Measurements from ENCODE around the gene ALDH8A1.

Gene ALDH8A1

GRCh38 chr6:134949927-134950326, at the start of gene ALDH8A1:
ALDH8A1 (minus strand) TSS chr6:134950101; CDS start chr6:134950053, 48 bp downstream.
- no peak for DNase-seq

GRCh38 chr6:134999107-134999506, 49.2 kb upstream of the ALDH8A1 start:
- no peak for DNase-seq

- DNase-seq = no peak
Observed at GRCh38 chr6:134997133-134997995, 47.5 kb upstream of the ALDH8A1 start.

GRCh38 chr6:134995536-134995935, 45.6 kb upstream of the ALDH8A1 start:
- DNase-seq = no peak

GRCh38 chr6:134994431-134994830, 44.5 kb upstream of the ALDH8A1 start:
- DNase-seq = no peak

- no peak for DNase-seq
Observed at GRCh38 chr6:134992155-134992554, 42.3 kb upstream of the ALDH8A1 start.

- no peak for DNase-seq
Observed at GRCh38 chr6:134990262-134990661, 40.4 kb upstream of the ALDH8A1 start.

GRCh38 chr6:134984821-134985220, 34.9 kb upstream of the ALDH8A1 start:
- DNase-seq = no peak

GRCh38 chr6:134983823-134984222, 33.9 kb upstream of the ALDH8A1 start:
- no peak for DNase-seq

GRCh38 chr6:134982161-134982560, 32.3 kb upstream of the ALDH8A1 start:
- DNase-seq = no peak

GRCh38 chr6:134980846-134981245, 30.9 kb upstream of the ALDH8A1 start:
- no peak for DNase-seq

GRCh38 chr6:134979142-134979541, 29.2 kb upstream of the ALDH8A1 start:
- no peak for DNase-seq

- no peak for DNase-seq
Observed at GRCh38 chr6:134974370-134974769, 24.5 kb upstream of the ALDH8A1 start.

- no peak for DNase-seq
Observed at GRCh38 chr6:134967711-134968110, 17.8 kb upstream of the ALDH8A1 start.

- no peak for DNase-seq
Observed at GRCh38 chr6:134964451-134965203, 14.7 kb upstream of the ALDH8A1 start.

- DNase-seq = no peak
Observed at GRCh38 chr6:134962421-134962820, 12.5 kb upstream of the ALDH8A1 start.

- DNase-seq = no peak
Observed at GRCh38 chr6:134961366-134961765, 11.5 kb upstream of the ALDH8A1 start.

- no peak for DNase-seq
Observed at GRCh38 chr6:134959603-134960002, 9.7 kb upstream of the ALDH8A1 start.

GRCh38 chr6:134956676-134957075, 6.8 kb upstream of the ALDH8A1 start:
- no peak for DNase-seq

- no peak for DNase-seq
Observed at GRCh38 chr6:134956032-134956431, 6.1 kb upstream of the ALDH8A1 start.

- DNase-seq = no peak
Observed at GRCh38 chr6:134954272-134955000, 4.5 kb upstream of the ALDH8A1 start.

- DNase-seq = no peak
Observed at GRCh38 chr6:134951494-134952263, 1.8 kb upstream of the ALDH8A1 start.

- no peak for DNase-seq
Observed at GRCh38 chr6:134950482-134950881, 581 bp upstream of the ALDH8A1 start.

Data from NCI-H1105 (cell line).